Heart right ventricle (tissue), 16 donors: ENCODE results near the gene HRK. TPM values are rescaled to one million over a fixed set of nuclear protein-coding genes. Genes with fewer than 3 reads are reported as not detected.

Source experiments
- ATAC-seq, 8 donors: fragments of 200-7000 bp; cut with Tn5 transposase; one replicate each; pipeline ENCODE4 v1.9.1; 2020; ENCODE audit warnings: mild to moderate bottlenecking in 8 of 8, moderate library complexity in 8 of 8, moderate number of reproducible peaks in 1 of 8
- DNase-seq, 2 donors: peaks; one replicate each; pipeline ENCODE4 v3.0.0-alpha.2; 2020
- H3K27ac ChIP-seq, 10 donors: fragments of 200-600 bp; sonication (generic) in 2 of 10; one replicate each; pipeline versions ENCODE4 v1.5.0 to v1.8.0; 2020 to 2022; ENCODE audit warnings: mild to moderate bottlenecking in 3 of 10
- H3K27me3 ChIP-seq, 7 donors: fragments of 200-600 bp; one replicate each; pipeline ENCODE4 v1.8.0; 2021 to 2022; ENCODE audit warnings: mild to moderate bottlenecking in 2 of 7
- H3K36me3 ChIP-seq, 9 donors: fragments of 200-600 bp; sonication (generic) in 1 of 9; one replicate each; pipeline versions ENCODE4 v1.5.0 to v1.8.0; 2020 to 2022; ENCODE audit warnings: mild to moderate bottlenecking in 2 of 9
- H3K4me1 ChIP-seq, 9 donors: fragments of 200-600 bp; sonication (generic) in 1 of 9; one replicate each; pipeline versions ENCODE4 v1.5.0 to v1.8.0; 2020 to 2022; ENCODE audit warnings: mild to moderate bottlenecking in 4 of 9
- H3K4me3 ChIP-seq, 10 donors: fragments of 200-600 bp; sonication (generic) in 2 of 10; one replicate each; pipeline versions ENCODE4 v1.5.0 to v1.8.0; 2020 to 2022; ENCODE audit warnings: mild to moderate bottlenecking in 7 of 10, moderate library complexity in 2 of 10
- H3K9me3 ChIP-seq, 11 donors: fragments of 200-600 bp in 10 of 11; sonication (generic) in 2 of 11; one replicate each; pipeline versions ENCODE4 v1.5.0 to v1.8.0; 2013 to 2022; ENCODE audit warnings: mild to moderate bottlenecking in 2 of 11, control low read depth in 1 of 11, moderate library complexity in 1 of 11
- CTCF ChIP-seq, 9 donors: fragments of 200-600 bp; sonication (generic) in 2 of 9; IDR thresholded peaks; one replicate each; pipeline versions ENCODE4 v1.5.0 to v1.8.0; 2021 to 2022; ENCODE audit warnings: antibody characterized with exemption in 9 of 9, mild to moderate bottlenecking in 5 of 9, moderate library complexity in 1 of 9
- WGBS, 2 donors: extraction: QIAGEN DNeasy Blood & Tissue Kit; methylation state at CpG; one replicate each; pipeline ENCODE4 v1.1.7; 2013; ENCODE audit warnings: inconsistent platforms in 1 of 2; 5-methylcytosine and 5-hydroxymethylcytosine counted together
- intact Hi-C, 10 donors: fragments of 100-400 bp; cut with DNase I; formaldehyde crosslinking; loops; one replicate each; pipeline versions ENCODE4 v1.11.1 to v1.14.2; 2022
- polyA plus RNA-seq, 2 donors: library from polyadenylated mRNA; stranded (reverse); fragments of 200-250 nt; gene quantifications; one replicate each; pipeline ENCODE4 v1.2.3, GENCODE V29; 2013
- total RNA-seq, 10 donors: library from RNA; stranded (reverse); fragmentation: NEBNext Ultra II Directional in 3 of 10; extraction: Animal tissue kit (Norgen Biotek cat#: 25700) in 3 of 10; gene quantifications; one replicate each; pipeline versions ENCODE4 v1.2.1 to v1.2.4, GENCODE V29; 2021 to 2023
- donor health status: Arrhythmogenic right ventricular cardiomyopathy.
- donor health status: ischemic (EF 13 %, LVEDD 7.1; RV severe dilation, severe dysfunction).
- donor health status: healthy with polysubstance abuse.
- donor health status: DM: no; HTN: yes; CAD: no.
- donor health status: DM: no; HTN: no; CAD: no.
- donor health status: ischemic (EF 25% LVEDD 6.9; RV normal size, moderate dysfunction).
- donor health status: ischemic (EF 25% LVEDD 5.7; RV mildly dilated, moderate dysfunction).
- donor health status: healthy.
- donor health status: DM: yes; HTN: yes; CAD: no.
- donor health status: Ischemic cardiomyopathy.
- donor health status: ischemic (EF 35%, LVEDD 5.7; RV mildly dilated, moderate dysfunction).
- donor health status: nonischemic (EF 11% LVEDD 7.7; RV severe dilation, severe dysfunction).
- donor health status: DM: yes; HTN: yes; CAD: no.
- donor health status: PGD.
- donor health status: ischemic (EF 29% LVEDD 5.4; RV normal size, mild dysfunction).
- donor health status: nonischemic (EF 23%, LVEDD 6.1; RV moderate dilation, normal function).

Gene HRK
- total and polyA plus RNA-seq, 12 donors: 0.03 to 2.9 (median 0.40) TPM; not detected in 2

DNA sequence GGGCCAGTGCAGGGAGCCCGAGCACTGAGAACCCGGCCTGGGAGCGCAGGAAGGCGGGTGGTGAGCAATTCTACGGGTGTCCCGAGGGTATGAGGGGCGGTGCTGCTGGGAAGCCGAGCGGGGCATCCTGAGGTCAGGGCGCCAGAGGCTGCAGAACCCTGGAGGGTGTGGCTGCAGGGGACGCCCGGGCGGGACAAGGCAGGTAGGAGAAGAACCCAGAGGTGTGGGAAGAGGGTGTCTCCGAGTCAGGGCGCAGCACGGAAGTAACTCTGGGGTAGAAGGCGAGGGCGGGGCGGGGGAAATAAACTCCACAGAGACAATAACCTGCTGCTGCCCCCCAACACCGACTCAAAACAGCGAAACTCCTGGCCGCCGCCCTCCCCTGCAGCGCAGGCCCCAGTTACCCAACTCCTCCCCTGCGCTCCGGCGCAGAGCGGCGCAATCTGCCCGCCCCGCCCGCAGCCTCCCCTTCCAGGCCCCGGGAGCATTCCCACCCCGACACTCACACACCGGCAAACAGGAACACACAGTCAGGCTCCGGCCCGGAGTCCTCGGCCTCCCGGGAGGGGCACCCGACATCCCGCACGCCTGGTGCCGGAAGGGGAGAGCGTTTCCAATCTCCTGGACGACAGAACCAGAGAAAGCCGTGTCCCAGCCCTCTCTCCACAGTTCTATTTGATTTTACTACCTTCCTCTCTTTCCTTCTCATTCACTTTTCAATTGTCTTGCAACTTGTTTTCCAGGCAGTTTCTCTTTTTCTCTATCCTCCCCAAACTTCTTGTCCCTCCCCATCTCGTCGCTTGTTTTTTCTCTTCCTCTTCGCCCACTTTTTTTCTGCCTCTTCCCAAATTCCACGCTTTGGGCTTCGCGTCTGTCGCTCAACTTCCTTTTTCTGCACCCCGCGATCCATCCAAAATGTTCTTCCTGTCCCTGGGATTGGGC, 2.4 kb downstream of the HRK start:
- ATAC-seq (peak in 6 of 8 donors; percentile 19 to 55 (median 35)), DNase-seq (no peak)
- Histone ChIP-seq H3K4me1 (peaks cover 8 to 43% (median 32%) of the 10 kb centered on the region in 9 donors), H3K36me3 (no peaks in the 10 kb centered on the region), H3K4me3 (peak overlapping the region in 9 of 10 donors; percentile 27 to 54 (median 44)), H3K9me3 (peaks cover 0 to 12% (median 0%) of the 10 kb centered on the region in 11 donors), H3K27ac (no peak overlapping the region), H3K27me3 (peaks cover 7 to 97% (median 89%) of the 10 kb centered on the region in 7 donors)
- intact Hi-C loops: no loop called here
- 2% methylated on average over 51 to 55 of the region's 55 CpGs for WGBS, 2 donors
- no peak for TF ChIP-seq CTCF (IDR thresholded peaks at IDR 0.05)

- no peak overlapping the region for H3K27ac ChIP-seq
- DNase-seq: no peak
- intact Hi-C loops: no loop called here
- H3K4me1 ChIP-seq: peaks cover 4 to 29% (median 24%) of the 10 kb centered on the region in 9 donors
- no peaks in the 10 kb centered on the region for H3K36me3 ChIP-seq
- ATAC-seq: no peak
- H3K27me3 ChIP-seq: peaks cover 7 to 83% (median 65%) of the 10 kb centered on the region in 7 donors
- no peak overlapping the region for H3K4me3 ChIP-seq
- peaks cover 0 to 12% (median 0%) of the 10 kb centered on the region in 11 donors for H3K9me3 ChIP-seq
- TF ChIP-seq CTCF (IDR thresholded peaks at IDR 0.05): no peak
- 32 to 41% methylated on average over 19 of the region's 19 CpGs for WGBS, 2 donors
These were observed 4.9 kb downstream of the HRK start for GRCh38 chr12:116876151-116876869.

GRCh38 chr12:116874324-116874995, 6.8 kb downstream of the HRK start:
- Histone ChIP-seq H3K4me3 (no peak overlapping the region), H3K36me3 (no peaks in the 10 kb centered on the region), H3K27me3 (peaks cover 3 to 65% (median 51%) of the 10 kb centered on the region in 7 donors), H3K4me1 (peaks cover 0 to 14% (median 13%) of the 10 kb centered on the region in 9 donors), H3K9me3 (peaks cover 0 to 12% (median 0%) of the 10 kb centered on the region in 11 donors), H3K27ac (no peak overlapping the region)
- ATAC-seq (no peak), DNase-seq (no peak)
- 91 to 95% methylated on average over 4 of the region's 4 CpGs for WGBS, 2 donors
- no peak for TF ChIP-seq CTCF (IDR thresholded peaks at IDR 0.05)
- intact Hi-C loops: no loop called here

DNA sequence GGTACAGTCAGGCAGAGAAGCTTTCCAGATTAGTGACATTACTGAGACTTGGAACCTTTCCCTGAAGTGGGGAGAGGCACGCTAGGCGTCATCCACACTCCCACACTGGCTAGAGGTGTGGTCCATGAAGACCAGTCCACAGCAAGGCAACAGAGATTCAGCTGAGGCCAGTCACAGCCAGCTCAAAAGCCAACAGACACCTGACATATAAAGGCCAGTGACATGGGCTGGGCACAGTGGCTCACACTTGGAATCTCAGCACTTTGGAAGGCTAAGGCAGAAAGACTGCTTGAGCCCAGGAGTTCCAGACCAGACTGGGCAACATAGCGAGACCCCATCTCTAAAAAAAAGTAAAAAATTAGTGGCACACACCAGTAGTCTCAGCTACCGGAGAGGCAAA, 10.9 kb downstream of the HRK start:
- intact Hi-C loops: no loop called here
- peaks cover 0 to 12% (median 0%) of the 10 kb centered on the region in 11 donors for H3K9me3 ChIP-seq
- H3K36me3 ChIP-seq: no peaks in the 10 kb centered on the region
- H3K27me3 ChIP-seq: peaks cover 0 to 24% (median 11%) of the 10 kb centered on the region in 7 donors
- TF ChIP-seq CTCF (IDR thresholded peaks at IDR 0.05): no peak
- no peak overlapping the region for H3K4me3 ChIP-seq
- no peaks in the 10 kb centered on the region for H3K4me1 ChIP-seq
- 61 to 64% methylated on average over 4 of the region's 4 CpGs for WGBS, 2 donors
- ATAC-seq: no peak
- no peak overlapping the region for H3K27ac ChIP-seq
- no peak for DNase-seq
